Measurements from ENCODE around the gene PFN4. TPM values are rescaled to one million over a fixed set of nuclear protein-coding genes. Genes with fewer than 3 reads are reported as not detected.

PFN4 gene
- total and polyA plus RNA-seq, 12 donors = 0.41 to 2.7 (median 0.84) TPM; not detected in 3

- Histone ChIP-seq H3K4me3 (no peak overlapping the region), H3K4me1 (replicated peaks in 1 of 2) (no peaks in the 10 kb centered on the region), H3K27me3 (no peaks in the 10 kb centered on the region), H3K27ac (no peak overlapping the region), H3K36me3 (replicated peaks in 1 of 2) (no peaks in the 10 kb centered on the region), H3K9me3 (replicated peaks in 1 of 3) (no peaks in the 10 kb centered on the region)
- intact Hi-C loops (cut with DNase I) = no loop called here
- DNase-seq = no peak
- TF ChIP-seq CTCF (IDR thresholded peaks at IDR 0.05) (no peak), POLR2A (IDR thresholded peaks at IDR 0.05) (no peak)
- 50 to 72% (median 62%) methylated on average over 3 of the region's 3 CpGs for WGBS, 4 donors
Measured at GRCh38 chr2:24163186-24163585, 40.1 kb upstream of the PFN4 start.

GRCh38 chr2:24162494-24162893 is 39.4 kb upstream of the PFN4 start:
- no peak for DNase-seq
- no peaks in the 10 kb centered on the region for H3K27me3 ChIP-seq
- H3K9me3 ChIP-seq (replicated peaks in 1 of 3) = no peaks in the 10 kb centered on the region
- intact Hi-C loops (cut with DNase I) = no loop called here
- H3K4me1 ChIP-seq (replicated peaks in 1 of 2) = no peaks in the 10 kb centered on the region
- H3K36me3 ChIP-seq (replicated peaks in 1 of 2) = no peaks in the 10 kb centered on the region
- no peak overlapping the region for H3K27ac ChIP-seq
- H3K4me3 ChIP-seq = no peak overlapping the region
- 100% methylated on average over 1 of the region's 1 CpG for WGBS, 4 donors
- TF ChIP-seq CTCF (IDR thresholded peaks at IDR 0.05) (no peak), POLR2A (IDR thresholded peaks at IDR 0.05) (no peak)

GRCh38 chr2:24160761-24161160 is 37.6 kb upstream of the PFN4 start:
- H3K36me3 ChIP-seq (replicated peaks in 1 of 2) = no peaks in the 10 kb centered on the region

GRCh38 chr2:24159708-24160107 is 36.6 kb upstream of the PFN4 start:
- H3K36me3 ChIP-seq (replicated peaks in 1 of 2) = no peaks in the 10 kb centered on the region
- H3K27me3 ChIP-seq = no peaks in the 10 kb centered on the region
- 92 to 97% (median 95%) methylated on average over 4 of the region's 4 CpGs for WGBS, 4 donors
- H3K4me3 ChIP-seq = no peak overlapping the region
- no peak for DNase-seq
- no peak overlapping the region for H3K27ac ChIP-seq
- H3K9me3 ChIP-seq (replicated peaks in 1 of 3) = no peaks in the 10 kb centered on the region
- no peaks in the 10 kb centered on the region for H3K4me1 ChIP-seq (replicated peaks in 1 of 2)
- TF ChIP-seq CTCF (IDR thresholded peaks at IDR 0.05) (no peak), POLR2A (IDR thresholded peaks at IDR 0.05) (no peak)
- intact Hi-C loops (cut with DNase I) = no loop called here

More at GRCh38 chr2:24160761-24161160, 37.6 kb upstream of the PFN4 start:
- DNase-seq = no peak
- H3K4me1 ChIP-seq (replicated peaks in 1 of 2) = no peaks in the 10 kb centered on the region
- TF ChIP-seq CTCF (IDR thresholded peaks at IDR 0.05) = no peak
- H3K4me3 ChIP-seq = no peak overlapping the region
- H3K9me3 ChIP-seq (replicated peaks in 1 of 3) = no peaks in the 10 kb centered on the region
- no peak overlapping the region for H3K27ac ChIP-seq
- intact Hi-C loops (cut with DNase I) = no loop called here
- H3K27me3 ChIP-seq = no peaks in the 10 kb centered on the region

Measured in adrenal gland (tissue), 12 donors.